ENCODE data around the gene ESYT2. TPM values are rescaled to one million over a fixed set of nuclear protein-coding genes. Genes with fewer than 3 reads are reported as not detected.

ESYT2 gene
- polyA plus RNA-seq, 1 of the 3 experiments (the other 2 are of a cell fraction), result 34.2 TPM

DNA sequence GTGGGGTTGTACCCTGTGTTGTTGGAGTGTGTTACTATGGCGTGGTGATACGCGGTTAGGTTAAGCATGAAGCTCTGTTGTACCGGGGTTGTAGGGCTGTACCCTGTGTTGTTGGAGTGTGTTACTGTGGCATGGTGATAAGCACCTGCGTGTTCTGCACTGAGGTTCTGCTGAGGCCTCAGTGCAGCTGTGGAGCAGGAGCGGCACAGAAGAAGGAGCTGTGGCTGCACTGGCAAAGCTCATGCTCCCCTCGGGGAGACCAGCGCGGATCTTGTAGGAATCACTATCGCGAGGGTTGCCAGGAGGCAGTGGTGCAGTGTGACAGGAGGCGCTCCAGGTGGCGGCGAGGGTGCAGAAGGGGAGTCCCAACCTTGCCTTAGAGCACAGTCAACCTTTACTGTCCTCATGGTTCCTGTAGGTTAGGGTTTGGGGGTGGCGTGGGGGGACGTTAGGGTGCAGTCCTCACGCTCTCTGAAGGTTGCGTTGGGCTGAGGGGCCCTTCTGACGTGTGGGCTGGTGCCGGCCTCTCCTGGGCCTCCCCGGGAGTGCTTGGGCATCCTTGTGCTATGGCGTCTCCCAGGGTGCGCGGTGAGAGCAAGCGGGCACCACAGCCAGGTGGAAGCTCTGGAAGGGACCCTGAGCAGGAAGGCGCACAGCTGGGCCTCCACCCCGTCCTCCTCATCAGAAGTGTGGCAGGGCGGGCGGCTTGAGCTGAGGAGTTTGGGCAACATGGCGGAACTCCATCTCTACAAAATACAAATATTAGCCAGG, 38.1 kb upstream of the ESYT2 start:
- ChIA-PET POLR2A (interaction anchor here (0.5 kb wide), 1 partner anchor 1529 kb away, joined by 4 read pairs; no protein-coding TSS in a partner anchor), CTCF (interaction anchor here (1.1 to 2.9 kb wide), 3 partner anchors 9 to 109 kb away, joined by 3 to 10 read pairs (median 9); no protein-coding TSS in a partner anchor)
- TF ChIP-seq EZH2phosphoT487 (IDR thresholded peaks at IDR 0.05; ENCODE audit: borderline replicate concordance, low read depth) (no peak), EP300 (IDR thresholded peaks at IDR 0.05; ENCODE audit: borderline replicate concordance in 1 of 2, low read depth in 1 of 2, low read length in 1 of 2) (no peak), TAF1 (IDR thresholded peaks at IDR 0.05; ENCODE audit: borderline replicate concordance, low read depth, low read length) (no peak), TCF12 (IDR thresholded peaks at IDR 0.05) (no peak), RAD21 (IDR thresholded peaks at IDR 0.05; ENCODE audit: low read length) (no peak), SIN3A (IDR thresholded peaks at IDR 0.05; ENCODE audit: borderline replicate concordance, low read depth, low read length) (no peak), NRF1 (IDR thresholded peaks at IDR 0.05; ENCODE audit: low read depth, low read length) (no peak), MEF2A (IDR thresholded peaks at IDR 0.05; ENCODE audit: borderline replicate concordance, low read depth) (no peak), SMC3 (IDR thresholded peaks at IDR 0.05; ENCODE audit: low read depth, low read length) (no peak)
- TF ChIP-seq, protein P1, sequence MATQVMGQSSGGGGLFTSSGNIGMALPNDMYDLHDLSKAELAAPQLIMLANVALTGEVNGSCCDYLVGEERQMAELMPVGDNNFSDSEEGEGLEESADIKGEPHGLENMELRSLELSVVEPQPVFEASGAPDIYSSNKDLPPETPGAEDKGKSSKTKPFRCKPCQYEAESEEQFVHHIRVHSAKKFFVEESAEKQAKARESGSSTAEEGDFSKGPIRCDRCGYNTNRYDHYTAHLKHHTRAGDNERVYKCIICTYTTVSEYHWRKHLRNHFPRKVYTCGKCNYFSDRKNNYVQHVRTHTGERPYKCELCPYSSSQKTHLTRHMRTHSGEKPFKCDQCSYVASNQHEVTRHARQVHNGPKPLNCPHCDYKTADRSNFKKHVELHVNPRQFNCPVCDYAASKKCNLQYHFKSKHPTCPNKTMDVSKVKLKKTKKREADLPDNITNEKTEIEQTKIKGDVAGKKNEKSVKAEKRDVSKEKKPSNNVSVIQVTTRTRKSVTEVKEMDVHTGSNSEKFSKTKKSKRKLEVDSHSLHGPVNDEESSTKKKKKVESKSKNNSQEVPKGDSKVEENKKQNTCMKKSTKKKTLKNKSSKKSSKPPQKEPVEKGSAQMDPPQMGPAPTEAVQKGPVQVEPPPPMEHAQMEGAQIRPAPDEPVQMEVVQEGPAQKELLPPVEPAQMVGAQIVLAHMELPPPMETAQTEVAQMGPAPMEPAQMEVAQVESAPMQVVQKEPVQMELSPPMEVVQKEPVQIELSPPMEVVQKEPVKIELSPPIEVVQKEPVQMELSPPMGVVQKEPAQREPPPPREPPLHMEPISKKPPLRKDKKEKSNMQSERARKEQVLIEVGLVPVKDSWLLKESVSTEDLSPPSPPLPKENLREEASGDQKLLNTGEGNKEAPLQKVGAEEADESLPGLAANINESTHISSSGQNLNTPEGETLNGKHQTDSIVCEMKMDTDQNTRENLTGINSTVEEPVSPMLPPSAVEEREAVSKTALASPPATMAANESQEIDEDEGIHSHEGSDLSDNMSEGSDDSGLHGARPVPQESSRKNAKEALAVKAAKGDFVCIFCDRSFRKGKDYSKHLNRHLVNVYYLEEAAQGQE (IDR thresholded peaks at IDR 0.05; ENCODE audit: low read depth, low read length), result no peak
- TF ChIP-seq, protein P2, sequence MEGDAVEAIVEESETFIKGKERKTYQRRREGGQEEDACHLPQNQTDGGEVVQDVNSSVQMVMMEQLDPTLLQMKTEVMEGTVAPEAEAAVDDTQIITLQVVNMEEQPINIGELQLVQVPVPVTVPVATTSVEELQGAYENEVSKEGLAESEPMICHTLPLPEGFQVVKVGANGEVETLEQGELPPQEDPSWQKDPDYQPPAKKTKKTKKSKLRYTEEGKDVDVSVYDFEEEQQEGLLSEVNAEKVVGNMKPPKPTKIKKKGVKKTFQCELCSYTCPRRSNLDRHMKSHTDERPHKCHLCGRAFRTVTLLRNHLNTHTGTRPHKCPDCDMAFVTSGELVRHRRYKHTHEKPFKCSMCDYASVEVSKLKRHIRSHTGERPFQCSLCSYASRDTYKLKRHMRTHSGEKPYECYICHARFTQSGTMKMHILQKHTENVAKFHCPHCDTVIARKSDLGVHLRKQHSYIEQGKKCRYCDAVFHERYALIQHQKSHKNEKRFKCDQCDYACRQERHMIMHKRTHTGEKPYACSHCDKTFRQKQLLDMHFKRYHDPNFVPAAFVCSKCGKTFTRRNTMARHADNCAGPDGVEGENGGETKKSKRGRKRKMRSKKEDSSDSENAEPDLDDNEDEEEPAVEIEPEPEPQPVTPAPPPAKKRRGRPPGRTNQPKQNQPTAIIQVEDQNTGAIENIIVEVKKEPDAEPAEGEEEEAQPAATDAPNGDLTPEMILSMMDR (IDR thresholded peaks at IDR 0.05), result no peak
- TF ChIP-seq, protein P3, sequence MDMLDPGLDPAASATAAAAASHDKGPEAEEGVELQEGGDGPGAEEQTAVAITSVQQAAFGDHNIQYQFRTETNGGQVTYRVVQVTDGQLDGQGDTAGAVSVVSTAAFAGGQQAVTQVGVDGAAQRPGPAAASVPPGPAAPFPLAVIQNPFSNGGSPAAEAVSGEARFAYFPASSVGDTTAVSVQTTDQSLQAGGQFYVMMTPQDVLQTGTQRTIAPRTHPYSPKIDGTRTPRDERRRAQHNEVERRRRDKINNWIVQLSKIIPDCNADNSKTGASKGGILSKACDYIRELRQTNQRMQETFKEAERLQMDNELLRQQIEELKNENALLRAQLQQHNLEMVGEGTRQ (IDR thresholded peaks at IDR 0.05; ENCODE audit: borderline replicate concordance, low read depth, low read length), result no peak
- TF ChIP-seq, protein P4, sequence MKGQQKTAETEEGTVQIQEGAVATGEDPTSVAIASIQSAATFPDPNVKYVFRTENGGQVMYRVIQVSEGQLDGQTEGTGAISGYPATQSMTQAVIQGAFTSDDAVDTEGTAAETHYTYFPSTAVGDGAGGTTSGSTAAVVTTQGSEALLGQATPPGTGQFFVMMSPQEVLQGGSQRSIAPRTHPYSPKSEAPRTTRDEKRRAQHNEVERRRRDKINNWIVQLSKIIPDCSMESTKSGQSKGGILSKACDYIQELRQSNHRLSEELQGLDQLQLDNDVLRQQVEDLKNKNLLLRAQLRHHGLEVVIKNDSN (IDR thresholded peaks at IDR 0.05; ENCODE audit: borderline replicate concordance, low read depth), result no peak
- TF ChIP-seq, protein P5, sequence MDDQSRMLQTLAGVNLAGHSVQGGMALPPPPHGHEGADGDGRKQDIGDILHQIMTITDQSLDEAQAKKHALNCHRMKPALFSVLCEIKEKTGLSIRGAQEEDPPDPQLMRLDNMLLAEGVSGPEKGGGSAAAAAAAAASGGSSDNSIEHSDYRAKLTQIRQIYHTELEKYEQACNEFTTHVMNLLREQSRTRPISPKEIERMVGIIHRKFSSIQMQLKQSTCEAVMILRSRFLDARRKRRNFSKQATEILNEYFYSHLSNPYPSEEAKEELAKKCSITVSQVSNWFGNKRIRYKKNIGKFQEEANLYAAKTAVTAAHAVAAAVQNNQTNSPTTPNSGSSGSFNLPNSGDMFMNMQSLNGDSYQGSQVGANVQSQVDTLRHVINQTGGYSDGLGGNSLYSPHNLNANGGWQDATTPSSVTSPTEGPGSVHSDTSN (IDR thresholded peaks at IDR 0.05), result no peak
- Histone ChIP-seq H3F3A (replicated peaks; ENCODE audit: insufficient read depth) (no peaks in the 10 kb centered on the region), H3K4me2 (no peak overlapping the region), H3K4me3 (ENCODE audit: low read depth in 2 of 2, low read length in 1 of 2) (no peak overlapping the region), H3K4me1 (ENCODE audit: control insufficient read depth in 1 of 2, insufficient read depth in 2 of 2, low read depth in 1 of 2, low read length in 1 of 2) (peaks cover 0 to 22% of the 10 kb centered on the region in 2 experiments; a peak in 1 of 4 replicates), H3K27ac (ENCODE audit: low read depth in 2 of 2, low read length in 1 of 2) (no peak overlapping the region), H3K79me2 (ENCODE audit: insufficient read depth) (peaks cover 63% of the 10 kb centered on the region; the same call in 1 of the 2 replicates), H3K27me3 (ENCODE audit: insufficient read depth) (no peaks in the 10 kb centered on the region), H2AFZ (ENCODE audit: low read depth) (no peak overlapping the region), H3K9me2 (no peaks in the 10 kb centered on the region), H3K9me3 (no peaks in the 10 kb centered on the region), H3K9ac (no peak overlapping the region), H4K20me1 (ENCODE audit: insufficient read depth) (no peaks in the 10 kb centered on the region), H3K36me3 (replicated peaks in 1 of 2; ENCODE audit: control insufficient read depth in 1 of 2, insufficient read depth in 2 of 2, low read length in 1 of 2) (peaks cover 1 to 6% of the 10 kb centered on the region in 2 experiments)
- WGBS (ENCODE audit: low lambda C conversion rate), result 96% methylated on average over 28 of the region's 30 CpGs
- no peak for DNase-seq

Data from SK-N-SH (cell line).